HepG2 (cell line): ENCODE data around the gene IKZF2. TPM values are rescaled to one million over a fixed set of nuclear protein-coding genes. Genes with fewer than 3 reads are reported as not detected.

Source experiments
- ATAC-seq: fragments of 200-7000 bp; cut with Tn5 transposase; 3 replicates; pipeline ENCODE4 v1.9.1; 2020; ENCODE audit warnings: mild to moderate bottlenecking, moderate library complexity
- BruUV-seq: library from RNA; stranded (reverse); fragments of 400-500 nt; replicated peaks from 2 replicates; lab custom pipeline; 2021; lab: Mats Ljungman, UMichigan
- CTCF ChIA-PET: fragments of 300-600 bp; formaldehyde crosslinking; extraction: SDS; loops from one replicate; lab custom pipeline; 2021; ENCODE audit warnings: low total read pairs, inconsistent platforms, low intra/inter-chr PET ratio; lab: Yijun Ruan, JAX
- POLR2A ChIA-PET: fragments of 350-600 bp; sonication (Branson Sonifier 250); formaldehyde crosslinking; loops from one replicate; lab custom pipeline; 2020; ENCODE audit warnings: antibody characterized with exemption, inconsistent platforms; lab: Yijun Ruan, JAX
- DNase-seq: peaks from one replicate; pipeline ENCODE4 v3.0.0-alpha.2; 2015; ENCODE audit warnings: low spot score
- FAIRE-seq: peaks from 3 replicates; lab custom pipeline; 2011; peaks lifted over from hg19 to GRCh38; lab: Jason Lieb, UNC
- H2AFZ ChIP-seq: one replicate; pipeline ENCODE4 v1.6.1; 2011; ENCODE audit warnings: low read length, inconsistent platforms
- H3K27ac ChIP-seq: fragments of 300-600 bp; 3 replicates; pipeline ENCODE4 v1.8.0; 2011; ENCODE audit warnings: mixed run types, mild to moderate bottlenecking, mixed read lengths, low read length, inconsistent platforms; ENCODE audit not compliant: insufficient read depth; ENCODE audit errors: extremely low read length
- H3K27me3 ChIP-seq, 2 experiments: fragments of 200-600 bp in 1 of 2; 2 replicates in 1 of 2; 3 replicates in 1 of 2; pipeline versions ENCODE4 v1.6.0 to v1.8.0; 2011; ENCODE audit warnings: low read length in 2 of 2, mild to moderate bottlenecking in 2 of 2, moderate library complexity in 2 of 2, inconsistent platforms in 1 of 2; ENCODE audit not compliant: insufficient read depth in 2 of 2, control insufficient read depth in 1 of 2
- H3K36me3 ChIP-seq, 2 experiments: fragments of 200-600 bp in 1 of 2; replicated peaks in 1 of 2; 2 replicates in 1 of 2; 3 replicates in 1 of 2; pipeline versions ENCODE4 v1.5.1 to v1.8.0; 2011; ENCODE audit warnings: low read length in 2 of 2, inconsistent platforms in 1 of 2; ENCODE audit not compliant: insufficient read depth in 2 of 2, control insufficient read depth in 1 of 2
- H3K4me1 ChIP-seq: 2 replicates; pipeline ENCODE4 v1.5.1; 2012; ENCODE audit warnings: low read length, inconsistent platforms; ENCODE audit not compliant: insufficient read depth
- H3K4me2 ChIP-seq: 2 replicates; pipeline ENCODE4 v1.6.0; 2011; ENCODE audit warnings: low read depth, low read length, inconsistent platforms
- H3K4me3 ChIP-seq, 3 experiments: fragments of 200-600 bp in 1 of 3; sonication (generic), shearing (Covaris generic) in 1 of 3; replicated peaks in 1 of 3; 2 replicates each; pipeline ENCODE4 v1.5.1; 2011 to 2016; ENCODE audit warnings: low read length in 3 of 3, inconsistent platforms in 2 of 3, low read depth in 2 of 3, mild to moderate bottlenecking in 2 of 3, control low read depth in 1 of 3, mixed read lengths in 1 of 3; ENCODE audit not compliant: insufficient read depth in 1 of 3
- H3K79me2 ChIP-seq: one replicate; pipeline ENCODE4 v1.6.1; 2011; ENCODE audit warnings: low read length, inconsistent platforms; ENCODE audit not compliant: insufficient read depth
- H3K9ac ChIP-seq: 2 replicates; pipeline ENCODE4 v1.6.0; 2011; ENCODE audit warnings: mild to moderate bottlenecking, low read depth, low read length, inconsistent platforms; ENCODE audit not compliant: insufficient read depth
- H3K9me3 ChIP-seq: 2 replicates; pipeline ENCODE4 v1.5.1; 2012; ENCODE audit warnings: mild to moderate bottlenecking, low read length
- H4K20me1 ChIP-seq: 2 replicates; pipeline ENCODE4 v1.6.0; 2011; ENCODE audit warnings: inconsistent platforms, mild to moderate bottlenecking, low read length, moderate library complexity; ENCODE audit not compliant: insufficient read depth
- NFYC ChIP-seq: IDR thresholded peaks from 2 replicates; pipeline ENCODE4 v1.6.1; 2016; ENCODE audit warnings: missing genetic modification reagents, missing compliant biosample characterization
- ZMYM3 ChIP-seq: sonication (generic); formaldehyde crosslinking; IDR thresholded peaks from 2 replicates; pipeline ENCODE4 v1.5.1; 2020; ENCODE audit warnings: mild to moderate bottlenecking, missing genetic modification reagents
- WGBS: methylation state at CpG from one replicate; pipeline ENCODE4 v1.1.6; 2017; ENCODE audit warnings: low lambda C conversion rate; 5-methylcytosine and 5-hydroxymethylcytosine counted together
- in situ Hi-C: cut with HindIII; loops from 2 replicates; pipeline ENCODE4 v1.10.0; 2017; ENCODE audit warnings: low pct_unique_long_range_greater_than_20kb; ENCODE audit not compliant: extremely low pct_ligation_motif_present
- intact Hi-C: fragments of 100-400 bp; cut with micrococcal nuclease; formaldehyde crosslinking; loops from one replicate; pipeline ENCODE4 v1.10.0; 2022; ENCODE audit not compliant: unreplicated experiment
- polyA plus RNA-seq, 8 experiments: library from polyadenylated mRNA; depleted of rRNA in 3 of 8; stranded (reverse) in 7 of 8; unstranded in 1 of 8; fragments of >200 nt; fragmentation: Illumina TruSeq in 4 of 8; extraction: Trizol in 4 of 8; gene quantifications; 2 replicates each; pipeline versions ENCODE4 v1.2.1 to v1.2.3, GENCODE V29; 2011 to 2016; ENCODE audit warnings: low read depth in 4 of 8, missing spikeins in 1 of 8, mixed read lengths in 1 of 8; ENCODE audit not compliant: insufficient read depth in 1 of 8
- total RNA-seq, 5 experiments: library from RNA; depleted of rRNA; stranded (reverse); fragments of >200 nt; fragmentation: Illumina TruSeq; extraction: Trizol; gene quantifications; 2 replicates each; pipeline ENCODE4 v1.2.3, GENCODE V29; 2016; ENCODE audit warnings: low read depth in 1 of 5
- TF ChIP-seq, protein P1 (sequence below), 2 experiments: sonication (generic) in 1 of 2; formaldehyde crosslinking in 1 of 2; IDR thresholded peaks; 2 replicates each; pipeline versions ENCODE4 v1.5.1 to v1.6.1; 2011 to 2020; ENCODE audit warnings: borderline replicate concordance in 1 of 2, low read depth in 1 of 2, low read length in 1 of 2, mild to moderate bottlenecking in 1 of 2, missing genetic modification reagents in 1 of 2, moderate library complexity in 1 of 2

IKZF2 gene
- total and polyA plus RNA-seq, 2 of the 13 experiments (the other 11 are each of a cell fraction or from before 2014, with no cell fraction given) = 0.18 to 0.86 TPM

DNA sequence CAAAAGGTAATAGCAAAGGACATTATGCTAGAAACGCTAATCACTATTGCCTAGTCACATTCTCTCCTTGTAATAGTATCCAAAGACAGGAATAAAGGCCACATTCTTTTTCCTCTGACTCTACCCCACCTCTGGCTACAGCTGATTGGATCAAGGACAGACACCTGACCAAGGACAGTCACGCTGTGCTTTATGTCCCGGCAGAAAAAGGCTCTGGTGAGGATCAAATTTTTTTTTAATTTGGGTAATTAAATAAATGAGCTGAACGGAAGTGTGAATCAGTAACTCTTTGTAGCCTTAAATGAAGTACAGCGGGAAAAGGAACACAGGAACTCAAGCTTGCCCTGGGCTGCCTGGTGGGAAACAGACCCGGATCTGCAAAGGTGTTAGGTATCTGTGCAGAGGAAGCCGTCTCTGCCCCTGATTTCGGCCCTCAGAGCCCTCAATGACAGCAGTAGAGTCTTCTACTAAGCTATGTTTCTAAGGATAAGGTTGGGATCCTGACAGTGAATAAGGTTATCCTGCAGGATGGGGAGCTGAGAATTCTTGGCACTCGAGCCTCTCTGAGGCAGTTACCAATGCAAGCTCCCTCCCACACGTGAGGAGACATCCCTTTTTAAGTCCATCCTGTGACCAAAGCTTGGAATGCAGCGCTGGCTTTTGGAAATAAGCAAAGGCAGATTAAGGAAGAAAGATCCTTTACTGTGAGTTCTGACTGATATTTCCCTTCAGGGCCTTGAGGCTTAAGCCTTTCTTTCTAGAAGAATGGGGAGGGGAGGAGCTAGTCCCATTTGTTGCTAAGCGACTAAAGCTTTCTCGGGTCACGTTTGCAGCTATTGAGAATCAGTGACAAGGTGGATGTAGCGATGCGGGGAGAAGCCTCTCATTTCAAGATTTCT, 37.8 kb upstream of the IKZF2 start:
- peak; percentile 46 for ATAC-seq
- TF ChIP-seq, protein P1, sequence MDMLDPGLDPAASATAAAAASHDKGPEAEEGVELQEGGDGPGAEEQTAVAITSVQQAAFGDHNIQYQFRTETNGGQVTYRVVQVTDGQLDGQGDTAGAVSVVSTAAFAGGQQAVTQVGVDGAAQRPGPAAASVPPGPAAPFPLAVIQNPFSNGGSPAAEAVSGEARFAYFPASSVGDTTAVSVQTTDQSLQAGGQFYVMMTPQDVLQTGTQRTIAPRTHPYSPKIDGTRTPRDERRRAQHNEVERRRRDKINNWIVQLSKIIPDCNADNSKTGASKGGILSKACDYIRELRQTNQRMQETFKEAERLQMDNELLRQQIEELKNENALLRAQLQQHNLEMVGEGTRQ (IDR thresholded peaks at IDR 0.05; ENCODE audit: low read depth, low read length) = 0 out of 2 replicates have a peak, but pooled peaks have one; percentile 5
- TF ChIP-seq, protein P1 (CRISPR knock-in tag; IDR thresholded peaks at IDR 0.05; ENCODE audit: borderline replicate concordance) = no peak
- TF ChIP-seq ZMYM3 (CRISPR knock-in tag) = no peak
- peak; percentile 38; the same call in 1 of the 2 replicates for TF ChIP-seq NFYC
- Histone ChIP-seq H3K4me3 (no peak overlapping the region; a peak in 1 of 6 replicates), H3K9me3 (no peaks in the 10 kb centered on the region), H3K36me3 (no peaks in the 10 kb centered on the region), H3K79me2 (no peaks in the 10 kb centered on the region), H3K27me3 (no peaks in the 10 kb centered on the region), H3K27ac (no peak overlapping the region), H3K4me2 (peak overlapping the region; percentile 14; the same call in 1 of the 2 replicates), H2AFZ (peak overlapping the region; percentile 17), H3K9ac (no peak overlapping the region), H3K4me1 (peaks cover 25% of the 10 kb centered on the region), H4K20me1 (no peaks in the 10 kb centered on the region)
- no TSS peak for BruUV-seq
- POLR2A ChIA-PET = interaction anchor here (1.1 kb wide), 1 partner anchor 49 kb away, joined by 3 read pairs; no protein-coding TSS in a partner anchor
- intact Hi-C loops (loop anchor here (2.0 kb wide), 1 partner anchor 36 kb away; no protein-coding TSS in a partner anchor), in situ Hi-C loops (no loop called here)
- 44% methylated on average over 16 of the region's 16 CpGs for WGBS
- peak; percentile 6 for DNase-seq
- no peak for FAIRE-seq
- CTCF ChIA-PET = no interaction called here
